ENCODE measurements around the gene LHPP. TPM values are rescaled to one million over a fixed set of nuclear protein-coding genes. Genes with fewer than 3 reads are reported as not detected.
A peak's percentile ranks its signal among the peaks of the same experiment; 100 is the strongest.

Gene LHPP
- total RNA-seq, 1 donor from 2014 or later = 15.2 TPM

DNA sequence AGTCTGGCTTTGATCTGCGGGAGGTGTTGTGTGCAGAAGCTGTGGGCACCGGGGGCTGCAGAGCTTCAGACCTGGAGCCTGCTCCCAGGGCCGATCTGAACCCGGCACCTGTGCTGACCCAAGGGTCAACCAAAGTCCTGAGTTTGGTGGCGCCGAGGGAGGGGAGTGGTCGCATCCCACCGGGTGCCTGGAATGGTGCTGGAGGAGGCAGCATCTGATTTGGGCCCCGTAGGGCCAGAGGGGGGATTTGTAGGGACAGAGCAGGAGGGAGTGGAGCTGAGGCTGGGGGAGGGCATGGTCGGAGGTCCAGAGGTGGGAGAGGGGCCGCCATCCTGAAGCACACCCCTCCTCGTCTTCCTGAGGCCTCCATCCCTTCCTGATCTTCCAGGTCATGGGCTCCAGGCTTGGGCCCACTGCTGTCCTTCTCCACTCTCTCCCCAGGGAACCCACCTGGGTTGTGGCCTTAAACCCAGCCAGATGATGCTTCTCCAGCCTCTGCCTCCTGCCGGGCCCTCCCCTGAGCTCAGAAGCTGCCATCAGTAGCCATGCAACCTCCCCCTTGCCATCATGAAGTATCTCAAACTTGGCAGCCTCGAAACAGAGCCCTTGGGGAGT lies 112.9 kb downstream of the LHPP start:
- Mint-ChIP-seq H3K9me3 (ENCODE audit: low read depth) (no peaks in the 10 kb centered on the region), H3K36me3 (ENCODE audit: insufficient read depth) (no peaks in the 10 kb centered on the region), H3K27ac (no peak overlapping the region), H3K27me3 (no peaks in the 10 kb centered on the region), H3K4me3 (ENCODE audit: low read depth) (no peak overlapping the region), H3K4me1 (ENCODE audit: low read depth) (no peaks in the 10 kb centered on the region)
- TF ChIP-seq, protein P1, sequence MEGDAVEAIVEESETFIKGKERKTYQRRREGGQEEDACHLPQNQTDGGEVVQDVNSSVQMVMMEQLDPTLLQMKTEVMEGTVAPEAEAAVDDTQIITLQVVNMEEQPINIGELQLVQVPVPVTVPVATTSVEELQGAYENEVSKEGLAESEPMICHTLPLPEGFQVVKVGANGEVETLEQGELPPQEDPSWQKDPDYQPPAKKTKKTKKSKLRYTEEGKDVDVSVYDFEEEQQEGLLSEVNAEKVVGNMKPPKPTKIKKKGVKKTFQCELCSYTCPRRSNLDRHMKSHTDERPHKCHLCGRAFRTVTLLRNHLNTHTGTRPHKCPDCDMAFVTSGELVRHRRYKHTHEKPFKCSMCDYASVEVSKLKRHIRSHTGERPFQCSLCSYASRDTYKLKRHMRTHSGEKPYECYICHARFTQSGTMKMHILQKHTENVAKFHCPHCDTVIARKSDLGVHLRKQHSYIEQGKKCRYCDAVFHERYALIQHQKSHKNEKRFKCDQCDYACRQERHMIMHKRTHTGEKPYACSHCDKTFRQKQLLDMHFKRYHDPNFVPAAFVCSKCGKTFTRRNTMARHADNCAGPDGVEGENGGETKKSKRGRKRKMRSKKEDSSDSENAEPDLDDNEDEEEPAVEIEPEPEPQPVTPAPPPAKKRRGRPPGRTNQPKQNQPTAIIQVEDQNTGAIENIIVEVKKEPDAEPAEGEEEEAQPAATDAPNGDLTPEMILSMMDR (IDR thresholded peaks at IDR 0.05; ENCODE audit: unreplicated experiment) = no peak
- no peak for DNase-seq (ENCODE audit: low spot score, unreplicated experiment)

DNA sequence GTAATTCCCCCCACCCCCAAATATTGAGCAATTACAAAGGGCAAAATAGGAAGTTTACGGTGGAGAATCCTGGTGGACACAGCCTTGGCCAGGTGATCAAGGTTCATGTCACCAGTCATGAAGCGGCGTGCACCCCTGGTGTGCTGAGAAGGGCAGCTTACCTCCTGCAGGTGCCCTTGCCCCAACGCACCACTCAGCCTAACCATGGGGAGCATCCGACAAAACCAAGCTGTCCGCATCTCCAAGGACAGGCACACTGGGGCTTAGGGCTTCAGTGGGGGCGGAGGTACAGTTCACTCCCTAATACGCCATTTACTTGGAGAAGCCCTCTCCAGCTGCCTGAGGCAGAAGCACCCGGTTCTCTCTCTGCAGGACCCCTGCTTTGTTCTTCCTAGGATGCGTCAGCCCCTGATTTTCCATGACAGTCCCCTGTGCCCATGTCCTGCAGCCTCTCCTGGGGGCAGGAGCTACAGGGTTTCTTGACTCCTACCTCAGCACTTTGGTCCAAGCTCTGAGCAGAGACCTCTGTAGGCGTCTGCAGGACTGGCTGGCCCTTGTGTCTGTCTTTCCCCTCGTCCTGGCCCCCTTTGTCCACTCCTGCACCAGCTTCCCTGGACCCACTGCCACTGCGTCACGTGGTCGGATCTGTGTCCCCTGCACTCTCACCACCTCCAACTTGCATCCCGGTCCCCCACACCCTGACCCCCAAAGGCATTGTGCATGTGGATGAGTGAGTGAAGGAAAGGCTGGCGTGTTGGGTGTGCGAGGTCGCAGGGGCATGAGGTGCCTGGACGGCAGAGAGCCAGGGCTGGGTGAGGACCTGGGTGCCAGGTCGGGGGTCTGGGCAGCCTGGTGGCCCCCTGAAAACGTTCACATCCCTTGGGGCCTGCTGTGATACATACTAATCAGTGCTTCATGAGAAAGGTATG lies 113.7 kb downstream of the LHPP start:
- no peaks in the 10 kb centered on the region for H3K4me1 Mint-ChIP-seq (ENCODE audit: low read depth)
- TF ChIP-seq, protein P1 (IDR thresholded peaks at IDR 0.05; ENCODE audit: unreplicated experiment) = no peak
- H3K27ac Mint-ChIP-seq = peak overlapping the region; percentile 33
- H3K9me3 Mint-ChIP-seq (ENCODE audit: low read depth) = peaks cover 5% of the 10 kb centered on the region
- no peak for DNase-seq (ENCODE audit: low spot score, unreplicated experiment)
- H3K4me3 Mint-ChIP-seq (ENCODE audit: low read depth) = no peak overlapping the region
- no peaks in the 10 kb centered on the region for H3K27me3 Mint-ChIP-seq
- no peaks in the 10 kb centered on the region for H3K36me3 Mint-ChIP-seq (ENCODE audit: insufficient read depth)

DNA sequence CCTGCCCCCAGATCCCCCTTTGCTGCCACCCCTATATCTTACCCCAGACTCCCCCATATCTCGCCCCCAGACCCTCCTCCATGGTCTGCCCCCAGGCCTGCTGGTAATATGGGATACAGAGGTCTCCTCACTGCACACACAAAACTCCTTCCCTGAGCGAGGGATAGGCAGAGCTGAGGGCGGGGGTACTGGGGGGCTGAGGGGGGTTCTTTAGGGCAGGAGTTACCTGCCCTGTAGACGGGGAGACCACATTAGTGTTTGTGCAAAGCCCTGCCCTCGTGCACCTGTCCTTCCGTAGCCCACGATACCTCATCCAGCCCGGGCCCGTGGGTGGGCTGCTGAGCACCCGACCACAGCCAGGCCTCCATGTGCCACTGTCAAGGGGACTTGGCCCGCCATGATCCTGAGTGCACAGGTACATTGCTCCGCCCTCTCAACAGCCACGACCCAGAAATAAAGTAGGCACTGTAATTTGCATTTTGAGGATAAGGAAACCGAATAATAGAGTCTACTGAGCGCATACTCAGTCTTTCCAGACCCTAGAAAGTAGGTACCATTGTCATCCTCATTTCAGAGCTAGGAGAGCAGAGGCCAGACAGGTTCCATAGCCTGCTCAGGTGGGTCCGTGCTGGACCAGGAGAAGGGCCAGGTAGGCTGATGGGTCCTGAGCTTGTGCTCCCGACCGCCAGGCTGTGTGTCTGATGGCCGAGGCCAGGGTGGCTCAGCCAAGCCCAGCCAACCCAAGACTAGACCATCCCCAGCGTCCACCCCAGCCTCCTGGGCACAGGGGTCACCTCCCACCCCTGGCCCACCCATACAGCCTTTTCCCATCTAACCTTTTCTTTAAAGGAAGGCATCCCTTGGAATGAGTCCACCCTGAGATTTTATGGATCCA lies 115.2 kb downstream of the LHPP start:
- H3K9me3 Mint-ChIP-seq (ENCODE audit: low read depth) = peaks cover 12% of the 10 kb centered on the region
- peaks cover 2% of the 10 kb centered on the region for H3K36me3 Mint-ChIP-seq (ENCODE audit: insufficient read depth)
- no peak overlapping the region for H3K4me3 Mint-ChIP-seq (ENCODE audit: low read depth)
- no peak for DNase-seq (ENCODE audit: low spot score, unreplicated experiment)
- no peak overlapping the region for H3K27ac Mint-ChIP-seq
- no peaks in the 10 kb centered on the region for H3K27me3 Mint-ChIP-seq
- TF ChIP-seq, protein P1 (IDR thresholded peaks at IDR 0.05; ENCODE audit: unreplicated experiment) = no peak
- H3K4me1 Mint-ChIP-seq (ENCODE audit: low read depth) = no peaks in the 10 kb centered on the region

- Mint-ChIP-seq H3K36me3 (ENCODE audit: insufficient read depth) (peaks cover 2% of the 10 kb centered on the region), H3K27ac (no peak overlapping the region), H3K4me1 (ENCODE audit: low read depth) (no peaks in the 10 kb centered on the region), H3K4me3 (ENCODE audit: low read depth) (no peak overlapping the region), H3K27me3 (no peaks in the 10 kb centered on the region), H3K9me3 (ENCODE audit: low read depth) (peaks cover 12% of the 10 kb centered on the region)
- TF ChIP-seq, protein P1 (IDR thresholded peaks at IDR 0.05; ENCODE audit: unreplicated experiment) = no peak
- no peak for DNase-seq (ENCODE audit: low spot score, unreplicated experiment)
These were observed 116.0 kb downstream of the LHPP start for GRCh38 chr10:124577651-124578050.

Measured in progenitor cell of endocrine pancreas (in vitro differentiated cells).